ENCODE data around the gene FAM53B.
"Not testable (repeated sequence)": the region's sequence is repeated elsewhere in the genome, so short reads cannot be mapped to it uniquely, and the experiment has no call there.

The FAM53B gene, protein sequence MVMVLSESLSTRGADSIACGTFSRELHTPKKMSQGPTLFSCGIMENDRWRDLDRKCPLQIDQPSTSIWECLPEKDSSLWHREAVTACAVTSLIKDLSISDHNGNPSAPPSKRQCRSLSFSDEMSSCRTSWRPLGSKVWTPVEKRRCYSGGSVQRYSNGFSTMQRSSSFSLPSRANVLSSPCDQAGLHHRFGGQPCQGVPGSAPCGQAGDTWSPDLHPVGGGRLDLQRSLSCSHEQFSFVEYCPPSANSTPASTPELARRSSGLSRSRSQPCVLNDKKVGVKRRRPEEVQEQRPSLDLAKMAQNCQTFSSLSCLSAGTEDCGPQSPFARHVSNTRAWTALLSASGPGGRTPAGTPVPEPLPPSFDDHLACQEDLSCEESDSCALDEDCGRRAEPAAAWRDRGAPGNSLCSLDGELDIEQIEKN

DNA sequence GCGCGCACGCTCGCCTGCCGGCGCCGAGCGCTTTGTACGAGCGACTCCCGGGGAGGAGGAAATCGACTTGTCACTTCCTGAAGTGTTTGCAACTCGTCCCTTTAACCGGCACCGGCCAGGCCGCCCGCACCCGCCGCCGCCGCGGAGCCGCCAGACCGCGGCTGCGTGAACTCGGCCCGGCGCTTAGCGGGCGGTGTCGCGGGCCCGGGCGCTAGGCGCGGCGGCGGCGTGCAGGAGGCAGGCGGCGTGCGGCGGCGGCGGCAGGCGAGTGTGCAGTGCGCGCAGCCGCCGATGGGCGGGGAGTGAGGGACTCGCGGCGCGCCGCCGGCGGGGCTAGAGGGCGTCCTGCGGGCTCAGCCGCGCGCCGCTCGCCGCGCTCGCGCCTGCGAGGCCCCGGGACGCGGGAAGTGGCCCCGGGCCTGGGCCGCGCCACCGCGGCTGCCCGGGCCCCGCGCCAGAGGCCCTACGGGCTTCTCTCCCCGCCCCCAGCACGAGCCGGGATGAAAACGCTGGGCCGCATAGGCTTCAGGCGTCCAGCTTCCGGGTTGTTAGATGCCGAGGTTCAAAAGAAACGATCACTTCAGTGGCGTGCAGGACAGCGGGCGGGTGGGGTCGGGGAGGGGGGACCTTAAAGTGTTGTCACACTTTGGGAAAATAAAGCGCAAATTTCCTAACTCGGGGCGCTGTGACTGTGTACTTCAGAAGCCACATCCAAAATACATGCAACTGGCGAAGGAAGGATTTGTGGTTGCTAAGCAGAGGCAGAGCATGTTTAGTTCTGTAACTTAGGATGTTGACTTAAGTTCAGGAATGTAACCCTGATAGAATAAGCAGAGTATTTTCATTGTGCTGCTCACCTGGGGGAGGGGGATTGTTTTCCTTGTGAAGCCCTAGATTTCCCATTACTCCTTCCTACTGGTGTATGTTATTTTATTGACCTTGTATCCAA lies at the start of gene FAM53B:
TSS of gene FAM53B (minus strand) at position 277 of the 949 bp plus-strand sequence. CDS start 37,665 bp downstream, outside the sequence.
- FAIRE-seq (no peak), DNase-seq (ENCODE audit: low spot score) (peak; percentile 91)

DNA sequence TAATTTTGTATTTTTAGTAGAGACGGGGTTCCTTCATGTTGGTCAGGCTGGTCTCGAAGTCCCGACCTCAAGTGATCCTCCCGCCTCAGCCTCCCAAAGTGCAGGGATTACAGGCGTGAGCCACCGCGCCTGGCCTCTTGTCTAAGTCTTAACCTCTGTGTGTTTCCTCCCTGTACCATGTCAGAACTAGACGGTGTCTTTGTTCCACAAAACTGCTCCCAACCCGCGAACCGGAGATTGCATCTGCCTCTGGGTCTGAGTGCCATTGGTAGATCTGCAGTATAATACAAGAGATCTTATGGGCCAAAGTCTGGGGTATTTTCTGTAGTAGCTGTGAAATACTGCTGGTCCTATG lies 48.8 kb upstream of the FAM53B start:
- no peak for FAIRE-seq

DNA sequence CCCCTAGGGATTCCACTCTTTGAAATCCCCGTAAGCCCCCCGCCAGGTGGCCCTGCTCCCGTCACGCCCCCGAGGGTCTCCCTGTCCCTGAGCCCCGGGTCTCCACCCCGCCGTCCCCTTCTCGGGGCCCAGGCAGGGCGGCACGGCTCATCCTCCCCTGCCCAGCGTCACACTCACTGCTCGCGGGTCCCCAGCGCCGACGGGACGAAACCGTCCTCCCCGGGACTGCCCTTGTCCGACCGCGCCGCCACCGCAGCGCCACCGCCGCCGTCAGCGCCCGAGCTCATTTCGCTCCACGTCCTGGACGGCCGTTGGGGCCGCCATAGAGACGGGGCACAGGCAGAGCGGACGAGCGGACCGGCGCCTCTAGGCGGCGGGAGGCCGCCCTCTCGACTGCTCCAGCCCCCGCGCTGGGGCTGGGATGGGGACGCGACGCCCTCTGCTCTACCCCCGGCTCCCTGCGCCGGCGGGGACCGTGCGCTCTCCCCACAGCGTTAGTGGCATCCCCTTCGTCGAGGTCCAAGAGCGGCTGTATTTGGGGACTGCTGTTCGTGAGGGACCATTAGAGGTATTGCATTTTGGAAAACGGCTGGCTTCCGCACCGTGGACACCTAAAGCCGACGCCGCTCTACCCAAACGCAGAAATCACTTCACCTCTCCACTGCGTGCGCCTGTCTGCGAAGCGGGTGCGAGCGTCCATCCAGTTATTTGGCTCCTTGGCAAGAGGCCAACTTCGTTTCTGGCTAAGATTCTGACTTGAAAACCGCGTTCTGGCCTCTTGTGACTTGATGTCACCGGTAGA lies 47.6 kb upstream of the FAM53B start, which contains the start of gene EEF1AKMT2:
TSS of gene EEF1AKMT2 (minus strand) at position 341 of the 802 bp plus-strand sequence. CDS start at position 287, 54 bp downstream.
- peak; percentile 27 for FAIRE-seq
- peak; percentile 92 for DNase-seq (ENCODE audit: low spot score)

More for the DNA sequence above, 48.8 kb upstream of the FAM53B start:
- DNase-seq (ENCODE audit: low spot score), result no peak

DNA sequence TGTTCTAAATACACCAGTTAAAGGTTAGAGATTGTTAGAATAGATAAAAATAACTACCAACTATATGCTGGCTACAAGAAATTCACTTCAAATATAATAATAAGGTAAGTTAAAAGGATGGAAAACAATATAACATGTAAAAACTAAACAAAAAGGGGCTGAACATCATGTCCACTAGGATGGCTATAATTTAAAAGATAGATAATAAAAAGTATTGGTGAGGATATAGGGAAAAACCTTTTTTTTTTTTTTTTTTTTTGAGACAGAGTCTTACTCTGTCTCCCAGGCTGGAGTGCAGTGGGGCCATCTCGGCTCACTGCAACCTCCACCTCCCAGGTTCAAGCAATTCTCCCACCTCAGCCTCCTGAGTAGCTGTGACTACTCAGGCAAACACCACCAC lies 38.7 kb upstream of the FAM53B start:
- FAIRE-seq; DNase-seq (ENCODE audit: low spot score): not testable (repeated sequence)

DNA sequence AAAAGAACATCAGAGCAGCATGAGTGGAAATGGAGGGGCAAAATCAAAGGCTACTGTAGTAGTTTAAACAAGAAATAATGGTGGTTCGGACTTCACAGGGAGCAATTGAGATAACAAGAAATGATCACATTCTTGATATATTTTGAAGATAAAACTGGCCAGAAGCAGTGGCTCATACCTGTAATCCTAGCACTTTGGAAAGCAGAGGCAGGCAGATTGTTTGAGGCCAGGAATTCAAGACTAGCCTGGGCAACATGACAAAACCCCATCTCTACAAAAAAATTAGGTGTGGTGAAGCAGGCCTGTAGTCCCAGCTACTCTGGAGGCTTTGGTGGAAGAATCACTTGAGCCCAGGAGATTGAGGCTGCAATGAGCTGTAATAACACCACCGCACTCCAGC lies 24.6 kb upstream of the FAM53B start:
- no peak for DNase-seq (ENCODE audit: low spot score)
- FAIRE-seq, result no peak

DNA sequence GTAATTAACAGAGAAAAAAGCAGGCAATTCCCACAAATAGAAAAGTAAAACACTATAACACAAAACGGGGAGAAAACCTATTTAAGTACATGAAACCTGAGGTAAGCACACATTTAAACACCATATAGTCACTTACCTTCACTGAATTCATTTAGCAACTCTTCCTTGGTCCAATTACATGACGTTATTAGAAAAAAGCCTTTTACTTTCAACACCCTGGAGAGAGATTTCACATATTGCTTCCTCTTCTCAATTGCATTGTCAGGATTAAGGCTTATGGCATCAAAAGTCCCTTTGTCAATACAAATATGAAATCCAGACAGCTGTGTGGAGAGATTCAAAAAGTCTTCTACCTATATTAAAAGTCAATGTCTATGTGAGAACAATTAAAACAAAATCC lies 21.1 kb upstream of the FAM53B start:
- no peak for DNase-seq (ENCODE audit: low spot score)
- FAIRE-seq, result no peak

DNA sequence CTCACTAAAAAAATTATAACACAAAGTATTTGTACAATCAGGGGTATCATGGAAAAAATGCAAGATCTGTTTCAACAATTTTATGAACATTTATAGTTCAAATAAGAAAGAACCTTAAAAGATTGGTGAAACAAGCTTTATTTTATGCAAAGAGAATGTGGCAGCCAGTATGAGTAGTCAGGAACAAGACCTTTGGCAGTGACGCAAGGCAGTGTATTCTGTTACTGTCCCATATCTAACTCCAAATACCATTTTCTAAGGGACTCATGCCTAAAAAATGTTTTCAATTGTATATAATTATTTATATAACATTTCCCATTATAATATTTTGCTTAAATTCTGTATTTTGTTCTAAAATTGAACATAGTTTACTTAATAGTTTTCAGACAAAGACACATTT lies 19.1 kb upstream of the FAM53B start:
- no peak for DNase-seq (ENCODE audit: low spot score)
- no peak for FAIRE-seq

DNA sequence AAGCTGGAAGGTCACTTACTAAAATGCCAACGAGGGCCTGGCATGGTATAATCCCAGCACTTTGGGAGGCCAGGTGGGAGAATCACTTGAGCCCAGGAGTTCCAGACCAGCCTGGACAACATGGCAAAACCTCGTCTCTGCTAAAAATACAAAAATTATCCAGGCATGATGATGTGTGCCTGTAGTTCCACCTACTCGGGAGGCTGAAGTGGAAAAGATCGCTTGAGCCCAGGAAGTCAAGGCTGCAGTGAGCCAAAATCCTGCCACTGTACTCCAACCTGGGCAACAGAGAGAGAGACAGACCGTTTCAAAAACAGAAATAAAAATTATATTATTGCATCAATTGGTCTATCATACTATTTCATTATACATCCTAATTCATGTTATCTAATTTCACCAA lies 18.1 kb upstream of the FAM53B start:
- no peak for DNase-seq (ENCODE audit: low spot score)
- no peak for FAIRE-seq

DNA sequence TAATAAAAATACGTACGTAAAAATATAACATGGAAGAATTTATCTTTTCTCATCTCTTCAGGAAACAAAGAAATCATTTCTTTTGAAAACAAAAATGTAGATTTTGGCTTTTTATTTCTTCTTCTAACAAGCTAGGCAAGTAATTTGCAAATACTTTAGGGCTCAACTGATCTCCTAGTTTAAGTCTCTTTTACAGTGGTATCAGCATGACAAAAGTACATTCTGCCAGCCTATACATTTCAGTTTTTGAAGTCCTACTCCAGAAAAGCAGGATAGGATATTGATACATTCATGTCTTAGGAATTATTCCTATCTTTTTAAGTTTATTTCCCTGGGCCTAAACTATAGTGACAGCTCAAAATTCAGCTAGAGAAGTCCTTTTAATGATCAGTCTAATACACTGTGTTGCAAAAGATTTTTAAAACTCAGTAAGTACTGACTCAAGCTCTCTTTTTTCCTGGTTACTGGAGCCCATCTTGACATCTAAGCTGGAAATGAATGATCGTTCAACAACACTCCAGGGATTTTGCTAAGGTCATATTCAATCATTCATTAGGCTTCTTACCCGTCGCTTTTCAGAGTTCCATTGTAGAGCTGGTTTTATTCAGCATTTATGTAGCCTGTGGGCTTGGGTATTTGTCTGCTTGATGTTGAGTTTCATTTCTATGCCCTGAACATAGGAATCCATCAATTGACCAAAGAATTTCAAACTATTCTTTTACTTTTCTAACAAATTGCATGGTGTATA lies 12.2 kb upstream of the FAM53B start:
- no peak for FAIRE-seq
- DNase-seq (ENCODE audit: low spot score), result no peak

DNA sequence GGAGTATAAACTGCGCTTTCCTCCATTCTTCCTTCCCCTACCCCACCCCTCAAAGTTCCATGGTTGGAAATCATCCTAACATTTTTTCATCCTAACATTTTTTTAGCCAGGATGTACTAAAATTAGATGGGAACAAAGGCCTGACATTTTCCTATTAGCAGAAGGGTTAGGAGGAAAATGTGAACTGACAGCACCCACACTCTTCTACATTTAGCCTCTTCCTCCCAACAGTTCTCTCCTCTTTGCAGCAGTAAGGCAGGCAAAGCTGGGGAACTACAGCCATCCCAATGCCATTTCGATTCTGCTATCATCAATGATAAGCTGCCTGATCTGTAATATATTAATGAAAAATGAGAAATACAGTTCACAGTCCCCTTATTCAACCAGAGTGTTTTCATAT lies 11.4 kb upstream of the FAM53B start:
- DNase-seq (ENCODE audit: low spot score) (no peak), FAIRE-seq (no peak)

DNA sequence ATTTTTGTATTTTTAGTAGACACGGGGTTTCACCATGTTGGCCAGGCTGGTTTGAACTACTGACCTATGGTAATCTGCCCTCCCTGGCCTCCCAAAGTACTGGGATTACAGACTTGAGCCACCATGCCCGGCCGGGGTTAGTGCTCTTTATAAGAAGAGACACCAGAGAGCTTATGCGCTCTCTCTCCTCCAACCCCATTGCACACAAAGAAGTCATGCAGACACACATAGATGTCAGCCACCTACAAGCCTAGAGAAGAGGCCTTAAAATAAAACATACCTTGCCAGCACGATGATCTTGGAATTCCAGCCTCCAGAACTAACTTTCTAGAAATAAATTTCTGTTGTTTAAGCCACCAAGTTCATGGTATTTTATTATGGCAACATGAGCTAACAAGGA lies 10.0 kb upstream of the FAM53B start:
- FAIRE-seq, result no peak

DNA sequence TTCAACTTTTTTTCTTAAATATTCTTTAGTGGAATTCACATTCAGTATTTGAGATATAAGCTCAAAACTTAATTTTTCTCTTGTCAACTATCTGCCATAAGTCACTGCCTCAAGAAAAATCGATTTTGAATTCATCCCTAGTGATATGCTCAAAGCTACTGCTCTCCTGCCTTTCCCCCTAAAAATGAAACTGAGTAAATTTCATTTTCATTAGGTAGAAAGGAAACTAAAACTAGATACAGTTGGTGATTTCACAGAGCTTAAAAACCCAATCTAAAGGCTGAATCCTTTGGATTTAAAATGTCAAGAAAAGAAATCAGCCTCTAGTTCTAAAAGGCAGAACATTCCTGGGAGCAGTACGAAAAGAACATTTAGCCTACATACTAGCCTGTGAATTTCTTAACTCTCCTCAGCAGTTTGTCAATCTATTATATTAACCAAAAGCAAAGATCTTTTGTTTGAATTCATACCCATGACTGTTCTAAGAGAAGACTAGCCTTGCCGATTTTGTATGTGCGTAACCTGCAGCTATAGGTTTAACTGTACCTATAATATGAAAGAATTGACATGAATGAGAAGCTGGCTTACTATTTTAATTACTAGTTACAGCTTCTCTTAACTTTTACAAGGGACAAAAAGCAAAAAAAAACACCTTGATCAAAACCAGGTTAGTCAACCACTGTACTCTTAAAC lies 4.9 kb upstream of the FAM53B start:
- DNase-seq (ENCODE audit: low spot score) (no peak), FAIRE-seq (no peak)

More for the DNA sequence above, 10.0 kb upstream of the FAM53B start:
- DNase-seq (ENCODE audit: low spot score), result no peak

DNA sequence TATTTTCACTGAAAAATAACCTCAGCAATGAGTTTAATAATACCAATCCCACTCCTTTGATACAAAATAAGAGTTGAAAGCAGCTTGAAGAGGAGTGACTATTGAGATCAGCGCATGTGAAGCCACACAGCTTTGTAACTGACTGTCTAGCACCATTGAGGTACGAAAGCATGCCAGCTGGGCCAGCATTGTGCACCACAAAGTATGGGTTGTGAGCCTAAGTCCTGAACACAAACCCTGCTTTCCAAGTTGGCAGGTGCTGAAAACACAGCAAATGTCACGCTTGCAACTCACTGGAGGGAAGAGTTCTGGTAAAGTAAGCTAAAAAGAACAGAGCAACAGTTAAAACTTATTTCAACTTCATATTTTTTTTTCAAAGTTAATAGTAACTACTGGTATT lies 4.0 kb upstream of the FAM53B start:
- DNase-seq (ENCODE audit: low spot score) (no peak), FAIRE-seq (no peak)

DNA sequence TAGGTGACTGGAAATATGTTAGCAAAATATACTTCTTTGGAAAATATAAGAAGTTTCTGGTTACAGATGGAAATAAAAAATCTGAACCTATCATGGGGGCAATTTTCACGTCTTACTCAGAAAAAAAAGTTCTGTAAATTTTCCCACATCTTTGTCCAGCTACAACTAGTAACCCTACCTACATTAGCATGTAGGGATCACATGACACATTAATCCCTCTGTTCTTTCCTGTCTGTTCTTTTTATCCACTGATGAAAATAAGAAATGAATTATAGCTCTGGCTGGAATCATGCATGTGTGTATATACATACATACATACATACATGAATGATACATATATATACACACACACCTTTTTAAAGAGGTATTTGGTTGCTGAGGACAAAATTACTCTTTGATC lies 3.6 kb upstream of the FAM53B start:
- FAIRE-seq, result no peak
- no peak for DNase-seq (ENCODE audit: low spot score)

DNA sequence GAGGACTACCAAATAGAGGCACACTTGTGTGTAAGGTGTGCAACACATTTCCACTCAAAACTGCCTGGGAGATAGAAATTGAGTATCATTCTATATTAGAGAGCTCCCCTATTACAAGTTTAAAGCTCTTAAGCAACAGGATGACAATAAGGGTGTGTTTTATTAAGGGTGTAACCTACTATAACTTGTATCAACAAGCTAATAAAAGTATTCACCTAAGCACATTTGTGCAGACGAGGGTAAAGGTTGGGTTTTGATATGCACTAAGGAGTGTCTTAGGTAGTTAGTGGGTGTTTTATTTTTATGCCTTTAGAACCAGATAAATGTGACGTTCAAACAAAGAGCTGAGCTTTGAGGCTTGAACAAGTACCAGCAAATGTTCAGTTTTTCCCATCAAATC lies 2.8 kb upstream of the FAM53B start:
- FAIRE-seq (no peak), DNase-seq (ENCODE audit: low spot score) (no peak)

DNA sequence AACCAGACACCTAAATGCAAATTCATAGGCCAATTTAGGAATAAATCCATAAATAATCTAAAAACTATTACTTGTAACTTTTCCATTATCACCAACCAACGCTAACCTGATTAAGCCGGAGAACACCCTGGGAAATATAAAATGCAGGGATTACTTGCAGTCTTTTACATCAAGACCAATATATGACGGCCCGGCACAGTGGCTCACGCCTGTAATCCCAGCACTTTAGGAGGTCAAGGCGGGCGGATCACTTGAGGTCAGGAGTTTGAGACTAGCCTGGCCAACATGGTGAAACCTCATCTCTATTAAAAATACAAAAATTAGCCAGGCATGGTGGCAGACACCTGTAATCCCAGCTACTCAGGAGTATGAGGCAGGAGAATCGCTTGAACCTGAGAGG lies 2.3 kb upstream of the FAM53B start:
- not testable (repeated sequence) for DNase-seq (ENCODE audit: low spot score); FAIRE-seq

DNA sequence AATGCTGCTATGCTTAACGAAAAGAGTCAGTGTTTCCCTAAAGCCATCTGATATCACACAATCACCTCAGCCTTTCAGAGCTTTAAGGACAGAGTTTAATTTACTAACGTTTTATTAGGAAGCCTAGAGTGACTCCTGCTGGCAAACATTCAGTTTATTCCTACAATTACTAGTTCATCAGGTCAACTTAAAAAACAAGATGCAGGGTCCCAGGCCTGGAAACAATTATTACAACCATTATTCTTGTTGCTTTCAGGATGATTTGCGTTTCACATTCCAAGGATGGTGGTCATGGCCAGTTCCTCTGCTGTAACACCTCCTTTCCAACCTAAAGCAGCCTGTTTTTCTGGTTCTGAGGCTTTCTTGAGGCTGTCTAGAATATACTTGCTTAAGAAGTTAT lies 1.5 kb upstream of the FAM53B start:
- DNase-seq (ENCODE audit: low spot score), result no peak
- FAIRE-seq, result no peak

DNA sequence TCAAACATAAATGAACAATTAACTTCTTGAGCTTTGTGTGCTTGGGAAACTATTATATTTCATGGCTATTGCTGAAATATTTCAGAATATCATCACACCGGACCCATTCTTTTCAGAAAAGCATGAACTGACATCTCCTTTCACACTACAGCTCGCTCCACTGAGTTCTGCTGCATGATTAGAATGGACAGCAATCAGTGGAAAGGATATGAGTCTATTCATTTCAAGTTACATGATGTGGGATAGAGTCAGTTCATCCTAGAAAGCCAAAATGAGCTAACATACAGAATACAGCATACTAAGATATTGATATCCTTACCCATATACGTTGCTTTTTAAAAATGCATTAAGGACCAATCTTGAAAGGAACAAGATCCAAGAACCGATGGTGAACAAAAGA lies 1.1 kb upstream of the FAM53B start:
- no peak for FAIRE-seq

DNA sequence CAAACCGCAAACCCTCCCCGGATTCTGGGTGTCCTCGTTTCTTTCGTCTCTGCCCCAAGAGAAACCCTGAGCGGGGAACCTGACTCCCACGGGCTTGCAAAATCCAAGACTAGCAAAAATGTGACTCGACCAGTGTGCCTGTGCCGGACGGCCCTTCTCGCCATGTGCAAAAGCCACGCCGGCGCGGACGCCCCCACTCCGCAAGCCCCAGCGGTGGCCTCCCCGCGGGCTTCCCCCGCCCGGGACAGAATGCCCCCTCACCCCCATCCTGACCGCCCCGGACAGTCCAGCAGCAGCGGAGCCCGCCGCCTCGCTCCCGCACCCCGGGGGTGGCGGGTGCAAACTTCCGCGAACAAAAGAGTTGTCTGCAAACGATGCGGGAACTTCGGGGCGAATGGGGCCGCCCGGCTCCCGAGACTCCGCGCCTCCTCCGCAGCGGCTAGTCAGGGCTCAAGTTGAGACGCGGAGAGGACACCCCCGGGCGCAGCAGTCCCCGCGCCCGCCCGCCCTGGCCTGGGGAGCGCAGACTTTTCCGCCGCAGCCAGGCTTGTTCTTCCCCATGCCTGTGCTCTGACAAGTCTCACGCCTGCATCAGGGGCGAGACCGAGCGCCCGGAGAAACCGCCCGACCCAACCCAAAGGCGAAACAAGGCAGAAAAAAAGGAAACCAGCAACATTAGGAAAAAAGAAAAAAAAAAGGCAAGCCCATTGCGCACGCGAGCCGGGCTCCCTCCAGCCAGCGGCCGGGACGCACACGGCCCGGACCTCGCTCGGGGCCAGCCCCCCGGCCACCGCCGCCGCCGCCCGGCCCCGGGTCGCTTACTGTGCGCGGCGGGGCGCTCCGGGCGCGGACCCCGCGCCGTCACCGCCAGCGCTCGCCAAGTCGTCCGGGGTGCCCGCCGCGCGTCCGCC lies 732 bp downstream of the FAM53B start:
- DNase-seq (ENCODE audit: low spot score), result peak; percentile 29
- FAIRE-seq, result no peak

More for the DNA sequence above, 1.1 kb upstream of the FAM53B start:
- no peak for DNase-seq (ENCODE audit: low spot score)
